ENCODE data around the gene PEA15. TPM values are rescaled to one million over a fixed set of nuclear protein-coding genes. Genes with fewer than 3 reads are reported as not detected.

PEA15 gene
- total RNA-seq, 1 experiment from 2014 or later, result 200 TPM

Other genes with a start within 250 kb of the PEA15 start
- gene PIGM, start 173.4 kb upstream of the PEA15 start, total RNA-seq (2014; rRNA removed), result 4.3 and 5.4 TPM in 2 replicates
- gene KCNJ10, start 135.2 kb upstream of the PEA15 start, total RNA-seq (2014; rRNA removed), result not detected in 2 replicates
- gene KCNJ9, start 123.8 kb upstream of the PEA15 start, total RNA-seq (2014; rRNA removed), result not detected in 2 replicates
- 21.7 and 22.2 TPM in 2 replicates for gene IGSF8, start 106.8 kb upstream of the PEA15 start, total RNA-seq (2014; rRNA removed)
- 1.3 and 1.4 TPM in 2 replicates for gene ATP1A2, start 89.6 kb upstream of the PEA15 start, total RNA-seq (2014; rRNA removed)
- not detected in 2 replicates for gene ATP1A4, start 53.8 kb upstream of the PEA15 start, total RNA-seq (2014; rRNA removed)
- not detected in 2 replicates for gene CASQ1, start 14.8 kb upstream of the PEA15 start, total RNA-seq (2014; rRNA removed)
- gene DCAF8, start 57.2 kb downstream of the PEA15 start, total RNA-seq (2014; rRNA removed), result 73.1 and 76.4 TPM in 2 replicates
- gene PEX19, start 79.7 kb downstream of the PEA15 start, total RNA-seq (2014; rRNA removed), result 81.8 and 83.7 TPM in 2 replicates
- 130 and 149 TPM in 2 replicates for gene COPA, start 137.9 kb downstream of the PEA15 start, total RNA-seq (2014; rRNA removed)
- gene NCSTN, start 138.0 kb downstream of the PEA15 start, total RNA-seq (2014; rRNA removed), result 82.5 and 95.6 TPM in 2 replicates
- 0.13 TPM in 1 of 2 replicates, not detected in the other for gene NHLH1, start 161.7 kb downstream of the PEA15 start, total RNA-seq (2014; rRNA removed)
- under 0.01 TPM in 1 of 2 replicates, not detected in the other for gene VANGL2, start 195.2 kb downstream of the PEA15 start, total RNA-seq (2014; rRNA removed)